ENCODE measurements around the gene KRABD2.

The KRABD2 gene

GRCh38 chr17:8376271-8377067 lies at the start of gene KRABD2:
TSS of gene KRABD2 (minus strand) at chr17:8376704.
- Histone ChIP-seq H3K27ac (ENCODE audit: low read length) (peak within 1 kb of the TSS; percentile 70; the same call in 1 of the 2 replicates), H3F3A (ENCODE audit: insufficient read depth, low read length) (peaks cover 62% of the 10 kb centered on the region), H3K9ac (ENCODE audit: low read length) (peak within 1 kb of the TSS; percentile 55; the same call in 1 of the 2 replicates), H3K9me3 (replicated peaks; ENCODE audit: insufficient read depth, low read length) (no peaks in the 10 kb centered on the region), H4K20me1 (ENCODE audit: insufficient read depth, low read length) (peaks cover 30% of the 10 kb centered on the region), H3K27me3 (replicated peaks; ENCODE audit: insufficient read depth, low read length) (no peaks in the 10 kb centered on the region), H3K4me3 (ENCODE audit: low read length) (peak within 1 kb of the TSS; percentile 72), H2AFZ (ENCODE audit: low read length) (peak within 1 kb of the TSS; percentile 28), H3K4me2 (ENCODE audit: low read depth, low read length) (peak within 1 kb of the TSS; percentile 61), H3K36me3 (replicated peaks; ENCODE audit: insufficient read depth, low read length) (peaks cover 19% of the 10 kb centered on the region), H3K79me2 (ENCODE audit: low read length) (peaks cover 36% of the 10 kb centered on the region), H3K4me1 (ENCODE audit: low read length) (peaks cover 40% of the 10 kb centered on the region), H3K9me2 (replicated peaks; ENCODE audit: insufficient read depth, low read length) (no peaks in the 10 kb centered on the region)
- peak; percentile 91 for DNase-seq
- no peak for TF ChIP-seq EZH2phosphoT487 (IDR thresholded peaks at IDR 0.05; ENCODE audit: low read length)
- no peak for TF ChIP-seq EZH2 (optimal IDR thresholded peaks at IDR 0.05; ENCODE audit: low read depth, low read length)
- TF ChIP-seq, protein P1, sequence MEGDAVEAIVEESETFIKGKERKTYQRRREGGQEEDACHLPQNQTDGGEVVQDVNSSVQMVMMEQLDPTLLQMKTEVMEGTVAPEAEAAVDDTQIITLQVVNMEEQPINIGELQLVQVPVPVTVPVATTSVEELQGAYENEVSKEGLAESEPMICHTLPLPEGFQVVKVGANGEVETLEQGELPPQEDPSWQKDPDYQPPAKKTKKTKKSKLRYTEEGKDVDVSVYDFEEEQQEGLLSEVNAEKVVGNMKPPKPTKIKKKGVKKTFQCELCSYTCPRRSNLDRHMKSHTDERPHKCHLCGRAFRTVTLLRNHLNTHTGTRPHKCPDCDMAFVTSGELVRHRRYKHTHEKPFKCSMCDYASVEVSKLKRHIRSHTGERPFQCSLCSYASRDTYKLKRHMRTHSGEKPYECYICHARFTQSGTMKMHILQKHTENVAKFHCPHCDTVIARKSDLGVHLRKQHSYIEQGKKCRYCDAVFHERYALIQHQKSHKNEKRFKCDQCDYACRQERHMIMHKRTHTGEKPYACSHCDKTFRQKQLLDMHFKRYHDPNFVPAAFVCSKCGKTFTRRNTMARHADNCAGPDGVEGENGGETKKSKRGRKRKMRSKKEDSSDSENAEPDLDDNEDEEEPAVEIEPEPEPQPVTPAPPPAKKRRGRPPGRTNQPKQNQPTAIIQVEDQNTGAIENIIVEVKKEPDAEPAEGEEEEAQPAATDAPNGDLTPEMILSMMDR (IDR thresholded peaks at IDR 0.05; ENCODE audit: low read length): peak; percentile 64

- Histone ChIP-seq H2AFZ (ENCODE audit: low read length) (peak overlapping the region; percentile 49), H3F3A (ENCODE audit: insufficient read depth, low read length) (peaks cover 17% of the 10 kb centered on the region)
- DNase-seq: peak; percentile 80
These were observed 45.1 kb upstream of the KRABD2 start for GRCh38 chr17:8421571-8421970.

DNA sequence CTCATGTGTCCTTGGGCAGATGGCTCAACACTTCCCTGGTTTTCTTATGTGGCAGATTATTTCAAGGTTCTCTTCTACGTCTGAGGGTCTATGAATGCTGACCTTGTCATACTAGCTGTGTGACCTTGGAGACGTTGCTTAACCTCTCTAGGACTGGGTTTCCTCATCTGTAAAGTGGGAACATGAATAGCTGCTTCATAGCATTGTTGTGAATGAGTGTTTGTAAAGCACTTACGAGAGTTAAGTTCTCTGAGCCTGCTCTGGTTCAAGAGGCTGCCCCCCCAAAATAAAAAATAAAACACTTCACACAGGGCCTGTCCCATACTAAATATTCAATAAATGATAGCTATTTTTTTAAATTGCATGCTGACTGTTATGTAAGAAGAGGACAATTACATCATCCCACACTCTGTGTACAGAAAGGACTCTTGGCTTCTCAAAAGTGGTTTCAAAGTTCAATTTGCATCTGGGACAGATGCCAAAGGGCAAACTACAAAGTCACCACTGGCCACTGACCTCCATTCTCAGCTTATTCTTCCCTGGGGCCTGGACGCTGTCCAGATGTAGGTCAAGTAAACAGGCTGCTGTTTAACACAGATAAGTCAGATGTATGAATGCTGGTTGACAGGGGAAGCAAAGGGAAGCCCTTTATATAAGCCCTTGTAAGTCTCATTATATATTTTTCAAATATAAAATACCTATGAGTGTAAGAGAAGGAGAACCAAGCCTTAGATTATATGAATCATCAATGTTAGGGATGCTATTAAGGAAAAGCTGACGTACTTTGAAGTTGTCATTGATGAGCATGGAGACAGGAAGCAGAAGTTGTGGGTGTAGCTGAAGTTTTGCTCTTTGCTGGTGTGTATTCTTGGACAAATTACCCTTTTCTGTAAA lies 43.8 kb upstream of the KRABD2 start:
- H3K4me2 ChIP-seq (ENCODE audit: low read depth, low read length): peak overlapping the region; percentile 36; the same call in 1 of the 2 replicates

More at GRCh38 chr17:8421571-8421970, 45.1 kb upstream of the KRABD2 start:
- no peaks in the 10 kb centered on the region for H3K9me3 ChIP-seq (replicated peaks; ENCODE audit: insufficient read depth, low read length)
- H4K20me1 ChIP-seq (ENCODE audit: insufficient read depth, low read length): no peaks in the 10 kb centered on the region
- no peak overlapping the region for H3K9ac ChIP-seq (ENCODE audit: low read length)
- H3K27ac ChIP-seq (ENCODE audit: low read length): peak overlapping the region; percentile 50
- H3K27me3 ChIP-seq (replicated peaks; ENCODE audit: insufficient read depth, low read length): no peaks in the 10 kb centered on the region
- no peaks in the 10 kb centered on the region for H3K9me2 ChIP-seq (replicated peaks; ENCODE audit: insufficient read depth, low read length)
- peak overlapping the region; percentile 21; the same call in 1 of the 2 replicates for H3K4me3 ChIP-seq (ENCODE audit: low read length)
- no peaks in the 10 kb centered on the region for H3K79me2 ChIP-seq (ENCODE audit: low read length)
- no peaks in the 10 kb centered on the region for H3K36me3 ChIP-seq (replicated peaks; ENCODE audit: insufficient read depth, low read length)
- H3K4me2 ChIP-seq (ENCODE audit: low read depth, low read length): peak overlapping the region; percentile 36
- TF ChIP-seq, protein P1 (IDR thresholded peaks at IDR 0.05; ENCODE audit: low read length): no peak
- TF ChIP-seq EZH2phosphoT487 (IDR thresholded peaks at IDR 0.05; ENCODE audit: low read length): no peak
- no peak for TF ChIP-seq EZH2 (optimal IDR thresholded peaks at IDR 0.05; ENCODE audit: low read depth, low read length)
- H3K4me1 ChIP-seq (ENCODE audit: low read length): peaks cover 19% of the 10 kb centered on the region

More for the DNA sequence above, 43.8 kb upstream of the KRABD2 start:
- DNase-seq: no peak
- Histone ChIP-seq H3F3A (ENCODE audit: insufficient read depth, low read length) (peaks cover 17% of the 10 kb centered on the region), H4K20me1 (ENCODE audit: insufficient read depth, low read length) (no peaks in the 10 kb centered on the region), H3K27me3 (replicated peaks; ENCODE audit: insufficient read depth, low read length) (no peaks in the 10 kb centered on the region), H3K9ac (ENCODE audit: low read length) (no peak overlapping the region), H3K4me3 (ENCODE audit: low read length) (no peak overlapping the region), H3K9me2 (replicated peaks; ENCODE audit: insufficient read depth, low read length) (no peaks in the 10 kb centered on the region), H3K9me3 (replicated peaks; ENCODE audit: insufficient read depth, low read length) (no peaks in the 10 kb centered on the region), H3K27ac (ENCODE audit: low read length) (no peak overlapping the region), H3K79me2 (ENCODE audit: low read length) (no peaks in the 10 kb centered on the region), H2AFZ (ENCODE audit: low read length) (no peak overlapping the region), H3K36me3 (replicated peaks; ENCODE audit: insufficient read depth, low read length) (no peaks in the 10 kb centered on the region), H3K4me1 (ENCODE audit: low read length) (peaks cover 19% of the 10 kb centered on the region)
- no peak for TF ChIP-seq EZH2 (optimal IDR thresholded peaks at IDR 0.05; ENCODE audit: low read depth, low read length)
- TF ChIP-seq, protein P1 (IDR thresholded peaks at IDR 0.05; ENCODE audit: low read length): no peak
- no peak for TF ChIP-seq EZH2phosphoT487 (IDR thresholded peaks at IDR 0.05; ENCODE audit: low read length)
